Activated T-cell treated with anti-CD3 and anti-CD28 coated beads, Interleukin-2, amount 50 U/mL, for 48 hours (primary cell): Measurements from ENCODE around the gene BRCA1.
"Not testable (repeated sequence)": the region's sequence is repeated elsewhere in the genome, so short reads cannot be mapped to it uniquely, and the experiment has no call there.

ENCODE experiments used
- DNase-seq, 2 experiments: peaks; one replicate each; pipeline ENCODE4 v3.0.0-alpha.2; 2020

Gene BRCA1

GRCh38 chr17:43068570-43069367 lies 56.4 kb downstream of the BRCA1 start:
- no peak for DNase-seq

- DNase-seq: no peak
These were observed 62.1 kb downstream of the BRCA1 start for GRCh38 chr17:43062984-43063638.

- no peak for DNase-seq
These were observed 69.1 kb downstream of the BRCA1 start for GRCh38 chr17:43056051-43056450.

- DNase-seq: not testable (repeated sequence)
These were observed 72.2 kb downstream of the BRCA1 start for GRCh38 chr17:43053008-43053407.

- DNase-seq: no peak
These were observed 73.2 kb downstream of the BRCA1 start for GRCh38 chr17:43051969-43052368.

GRCh38 chr17:43044024-43044423 lies 81.1 kb downstream of the BRCA1 start:
- no peak for DNase-seq

- no peak for DNase-seq
These were observed 81.9 kb downstream of the BRCA1 start for GRCh38 chr17:43043307-43043706.

- DNase-seq: no peak
These were observed 83.0 kb downstream of the BRCA1 start for GRCh38 chr17:43042025-43042628.

GRCh38 chr17:43040655-43041054 lies 84.5 kb downstream of the BRCA1 start:
- no peak for DNase-seq

GRCh38 chr17:43039646-43040045 lies 85.5 kb downstream of the BRCA1 start:
- DNase-seq: no peak

- no peak for DNase-seq
These were observed 90.3 kb downstream of the BRCA1 start for GRCh38 chr17:43034894-43035293.

GRCh38 chr17:43033948-43034881 lies 90.9 kb downstream of the BRCA1 start:
- DNase-seq: no peak

- no peak for DNase-seq
These were observed 93.5 kb downstream of the BRCA1 start for GRCh38 chr17:43031666-43032065.

- no peak for DNase-seq
These were observed 94.9 kb downstream of the BRCA1 start for GRCh38 chr17:43030137-43030767.

- DNase-seq: no peak
These were observed 96.8 kb downstream of the BRCA1 start for GRCh38 chr17:43028221-43028861.

- no peak for DNase-seq
These were observed 97.8 kb downstream of the BRCA1 start for GRCh38 chr17:43027091-43028032.

GRCh38 chr17:43026595-43026994 lies 98.6 kb downstream of the BRCA1 start:
- no peak for DNase-seq

- DNase-seq: no peak
These were observed 99.2 kb downstream of the BRCA1 start for GRCh38 chr17:43025766-43026537.

GRCh38 chr17:43025290-43025657 lies 99.9 kb downstream of the BRCA1 start:
- no peak for DNase-seq
